HG03575 (cell line): Measurements from ENCODE around the gene ZNF184.
"Not testable (repeated sequence)": the region's sequence is repeated elsewhere in the genome, so short reads cannot be mapped to it uniquely, and the experiment has no call there.

Source experiments
- ATAC-seq: cut with Tn5 transposase; IDR thresholded peaks from one replicate; pipeline ENCODE4 v1.9.1; 2021; ENCODE audit not compliant: unreplicated experiment, insufficient number of reproducible peaks, low FRiP score; ENCODE audit errors: extremely low read depth

The ZNF184 gene

GRCh38 chr6:27433714-27434113 lies 39.2 kb downstream of the ZNF184 start:
- ATAC-seq: no peak

GRCh38 chr6:27428966-27429365 lies 43.9 kb downstream of the ZNF184 start:
- no peak for ATAC-seq

- ATAC-seq: no peak
Measured at GRCh38 chr6:27428502-27428901, 44.4 kb downstream of the ZNF184 start.

- no peak for ATAC-seq
Measured at GRCh38 chr6:27426045-27426620, 46.8 kb downstream of the ZNF184 start.

GRCh38 chr6:27424851-27425250 lies 48.1 kb downstream of the ZNF184 start:
- not testable (repeated sequence) for ATAC-seq

GRCh38 chr6:27422651-27423332 lies 50.1 kb downstream of the ZNF184 start:
- ATAC-seq: no peak

- ATAC-seq: no peak
Measured at GRCh38 chr6:27419363-27419762, 53.5 kb downstream of the ZNF184 start.

- no peak for ATAC-seq
Measured at GRCh38 chr6:27415898-27416297, 57.0 kb downstream of the ZNF184 start.

GRCh38 chr6:27414996-27415395 lies 57.9 kb downstream of the ZNF184 start:
- ATAC-seq: no peak

GRCh38 chr6:27414300-27414699 lies 58.6 kb downstream of the ZNF184 start:
- no peak for ATAC-seq

GRCh38 chr6:27407153-27407814 lies 65.6 kb downstream of the ZNF184 start:
- no peak for ATAC-seq

- no peak for ATAC-seq
Measured at GRCh38 chr6:27406085-27406484, 66.8 kb downstream of the ZNF184 start.

- no peak for ATAC-seq
Measured at GRCh38 chr6:27400877-27401642, 71.8 kb downstream of the ZNF184 start.
